UCSD-AML1 (cell line): ENCODE measurements around the gene ERMP1.
"Not testable (repeated sequence)": the region's sequence is repeated elsewhere in the genome, so short reads cannot be mapped to it uniquely, and the experiment has no call there.

Experiments used
- DNase-seq: peaks from one replicate; lab custom pipeline; 2025; ENCODE audit not compliant: unreplicated experiment; lab: John Stamatoyannopoulos, UW

Gene ERMP1

DNA sequence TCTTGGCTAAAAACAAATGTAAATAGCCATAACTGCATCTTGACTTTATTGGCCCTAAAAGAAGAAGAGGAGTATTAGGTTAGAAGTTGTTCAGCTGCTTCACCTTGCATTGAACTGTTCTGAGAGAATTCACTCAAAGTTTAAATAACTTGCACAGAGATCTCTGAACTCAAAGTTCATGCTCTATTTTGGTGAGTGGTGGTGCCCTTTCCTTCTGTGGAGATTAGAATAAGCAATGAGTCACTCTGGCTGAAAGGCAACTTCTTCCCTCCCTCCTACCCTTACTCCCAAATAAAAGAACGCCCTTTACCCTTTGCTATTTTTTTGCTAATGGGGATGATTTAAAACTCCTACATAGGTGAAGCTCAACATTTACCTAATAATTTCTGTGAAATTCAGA lies 48.9 kb downstream of the ERMP1 start:
- DNase-seq, result no peak

DNA sequence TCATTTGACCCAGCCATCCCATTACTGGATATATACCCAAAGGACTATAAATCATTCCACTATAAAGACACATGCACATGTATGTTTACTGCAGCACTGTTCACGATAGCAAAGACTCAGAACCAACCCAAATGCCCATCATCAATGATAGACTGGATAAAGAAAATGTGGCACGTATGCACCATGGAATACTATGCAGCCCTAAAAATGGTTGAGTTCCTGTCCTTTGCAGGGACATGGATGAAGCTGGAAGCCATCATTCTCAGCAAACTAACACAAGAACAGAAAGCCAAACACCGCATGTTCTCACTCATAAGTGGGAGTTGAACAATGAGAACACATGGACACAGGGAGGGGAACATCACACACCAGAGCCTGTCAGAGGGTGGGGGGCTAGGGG lies 49.5 kb downstream of the ERMP1 start:
- not testable (repeated sequence) for DNase-seq

DNA sequence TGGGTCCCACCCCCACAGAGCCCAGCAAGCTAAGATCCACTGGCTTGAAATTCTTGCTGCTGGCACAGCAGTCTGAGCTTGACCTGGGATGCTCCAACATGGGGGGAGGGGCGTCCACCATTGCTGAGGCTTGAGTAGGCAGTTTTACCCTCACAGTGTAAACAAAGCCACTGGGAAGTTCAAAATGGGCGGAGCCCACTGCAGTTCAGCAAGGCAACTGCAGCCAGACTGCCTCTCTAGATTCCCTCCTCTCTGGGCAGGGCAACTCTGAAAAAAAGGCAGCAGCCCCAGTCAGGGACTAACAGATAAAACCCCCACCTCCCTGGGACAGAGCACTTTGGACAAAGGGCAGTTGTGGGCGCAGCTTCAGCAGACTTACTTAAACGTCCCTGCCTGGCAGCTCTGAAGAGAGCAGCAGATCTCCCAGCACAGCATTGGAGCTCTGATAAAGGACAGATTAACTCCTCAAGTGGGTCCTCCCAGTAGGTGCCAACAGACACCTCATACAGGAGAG lies 53.2 kb downstream of the ERMP1 start:
- not testable (repeated sequence) for DNase-seq

- no peak for DNase-seq
Measured at GRCh38 chr9:5778805-5779204, 54.1 kb downstream of the ERMP1 start.

- DNase-seq, result no peak
Measured at GRCh38 chr9:5773324-5773999, 59.5 kb downstream of the ERMP1 start.

GRCh38 chr9:5767968-5768932 lies 64.7 kb downstream of the ERMP1 start:
- no peak for DNase-seq

- no peak for DNase-seq
Measured at GRCh38 chr9:5764130-5764868, 68.6 kb downstream of the ERMP1 start.

DNA sequence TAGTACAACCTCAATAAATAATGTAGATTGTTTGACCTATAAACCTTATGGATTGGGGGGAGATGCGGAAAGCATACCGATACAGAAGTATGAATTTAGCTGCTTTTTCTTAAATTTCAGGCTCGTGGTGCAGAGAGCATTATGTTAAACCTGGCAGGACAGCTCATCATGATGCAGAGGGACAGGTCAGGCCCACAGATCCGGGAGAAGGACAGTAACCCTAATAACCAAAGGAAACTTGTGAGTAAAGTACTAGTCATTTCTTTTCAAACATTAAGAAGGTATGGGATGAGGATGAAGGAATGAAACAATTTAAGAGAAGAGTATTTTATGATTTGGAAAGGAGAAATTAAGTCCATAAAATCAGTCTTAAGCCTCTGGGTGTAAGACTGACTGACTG lies 70.5 kb downstream of the ERMP1 start:
- no peak for DNase-seq

GRCh38 chr9:5760338-5760737 lies 72.6 kb downstream of the ERMP1 start:
- no peak for DNase-seq

DNA sequence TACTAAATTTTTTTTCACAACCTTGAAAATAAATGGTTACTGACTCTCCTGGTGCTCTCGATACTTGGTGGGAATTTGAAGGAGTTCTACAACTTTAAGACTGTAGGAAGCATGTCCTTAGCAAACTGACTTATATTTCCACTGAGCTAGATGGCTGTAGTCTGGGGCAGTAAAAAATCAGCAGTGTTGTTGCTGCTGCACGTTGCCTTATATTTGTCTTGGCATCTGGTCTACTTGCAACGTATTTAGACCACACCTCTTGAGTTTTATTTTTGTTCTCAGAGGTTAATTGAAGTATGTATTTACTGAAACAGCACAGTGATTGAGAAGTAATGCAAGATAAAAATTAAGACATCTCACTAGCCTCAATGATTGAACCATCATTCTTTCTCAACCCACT lies 76.3 kb downstream of the ERMP1 start:
- DNase-seq, result no peak

DNA sequence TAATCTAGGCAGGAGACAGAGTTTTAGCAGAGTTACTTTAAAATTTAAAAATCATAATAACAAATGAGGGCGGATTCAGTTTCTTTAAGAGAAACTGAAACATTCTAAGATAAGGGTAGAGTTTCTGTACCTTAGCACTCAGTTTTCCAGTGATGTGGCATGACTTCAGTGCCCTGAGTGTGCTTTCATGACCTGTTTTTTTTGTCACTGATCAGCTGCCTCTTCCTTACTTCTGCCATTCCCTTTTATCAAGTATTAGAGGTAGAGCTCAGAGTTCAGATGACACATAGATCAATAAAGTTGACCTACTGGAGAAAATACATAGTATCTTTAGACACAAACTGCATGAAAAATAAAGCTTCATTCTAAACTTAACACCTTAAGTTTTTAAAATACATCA lies 82.3 kb downstream of the ERMP1 start:
- no peak for DNase-seq

GRCh38 chr9:5749306-5749705 lies 83.6 kb downstream of the ERMP1 start:
- DNase-seq, result no peak

DNA sequence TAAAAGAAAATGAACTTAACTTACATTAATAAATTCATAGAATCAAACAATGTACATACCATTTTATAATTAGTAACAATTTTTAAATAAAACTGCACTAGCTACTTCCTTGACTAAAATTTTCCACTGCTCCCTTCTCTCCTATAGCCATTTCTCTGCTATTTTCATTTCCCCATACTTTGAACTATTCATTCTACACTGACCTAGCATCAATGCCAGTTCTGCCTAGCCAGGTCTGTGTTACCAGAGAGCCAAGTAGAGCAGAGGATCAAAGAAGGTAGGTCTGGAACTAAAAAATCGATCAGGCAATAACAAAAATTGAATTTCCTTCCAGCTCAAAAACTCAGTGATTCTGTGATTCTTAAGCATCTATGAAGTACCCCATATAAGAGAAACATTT lies 84.5 kb downstream of the ERMP1 start:
- no peak for DNase-seq

- DNase-seq, result no peak
Measured at GRCh38 chr9:5743109-5743508, 89.8 kb downstream of the ERMP1 start.

DNA sequence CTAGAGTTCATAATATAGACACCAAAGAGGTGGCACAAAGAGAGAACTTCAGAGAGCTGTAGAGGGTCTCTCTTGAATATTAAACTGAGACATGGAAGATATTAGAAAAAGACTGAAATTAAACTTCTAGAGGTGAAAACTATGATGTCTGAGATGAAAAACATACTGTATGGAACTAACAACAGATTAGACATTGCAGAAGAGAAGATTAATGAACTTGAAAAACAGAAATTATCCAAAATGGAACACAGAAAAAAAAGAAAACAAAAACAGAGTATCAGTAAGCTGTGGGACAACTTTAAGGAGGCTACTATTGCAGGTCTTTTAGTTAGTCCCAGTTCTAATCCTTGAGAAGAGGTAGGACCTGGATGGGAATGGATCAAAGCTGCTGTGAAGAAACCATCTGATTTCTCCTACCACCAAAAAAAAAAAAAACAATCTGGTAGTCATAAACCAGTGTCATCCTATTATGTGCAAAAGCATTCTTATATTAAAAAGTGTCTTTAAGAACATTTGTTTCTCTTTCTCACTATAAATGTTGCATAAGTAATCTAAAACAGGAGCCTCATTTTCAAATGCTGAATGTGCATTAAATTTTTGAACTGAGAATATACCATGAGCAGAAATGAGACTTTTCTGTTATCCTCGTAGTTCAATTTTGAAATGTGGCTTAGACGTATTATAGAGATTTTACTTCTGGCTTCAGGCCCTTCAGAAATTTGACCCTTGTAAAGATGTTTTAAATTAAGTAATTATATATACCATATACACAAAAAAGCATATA lies 96.2 kb downstream of the ERMP1 start:
- DNase-seq, result no peak

DNA sequence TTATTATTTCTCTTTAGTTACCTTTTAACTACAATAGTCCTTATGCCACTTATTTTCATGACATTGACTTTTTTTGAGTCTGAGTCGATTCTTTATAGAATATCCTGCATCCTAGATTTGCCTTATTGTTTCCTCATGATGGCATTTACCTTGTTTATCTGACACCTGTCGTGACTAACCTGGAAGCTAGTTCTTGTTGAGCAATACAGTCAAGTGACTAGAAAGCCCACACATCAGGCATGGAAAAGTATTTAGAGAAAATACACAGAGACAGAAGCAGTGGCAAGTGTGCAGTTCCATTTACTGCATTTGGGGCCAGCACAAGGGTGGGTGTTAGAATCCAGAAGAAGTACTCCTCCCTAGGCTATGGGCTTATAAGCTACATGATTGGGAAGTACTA lies 97.8 kb downstream of the ERMP1 start:
- no peak for DNase-seq
